DMS 273 treated with DMSO at 0.1 percent for 48 hours (cell line): Measurements from ENCODE around the gene TNFAIP8L3.
"Not testable (repeated sequence)": the region's sequence is repeated elsewhere in the genome, so short reads cannot be mapped to it uniquely, and the experiment has no call there.

Experiments
- DNase-seq: peaks from one replicate; lab custom pipeline; 2025; lab: John Stamatoyannopoulos, UW

Gene TNFAIP8L3

DNA sequence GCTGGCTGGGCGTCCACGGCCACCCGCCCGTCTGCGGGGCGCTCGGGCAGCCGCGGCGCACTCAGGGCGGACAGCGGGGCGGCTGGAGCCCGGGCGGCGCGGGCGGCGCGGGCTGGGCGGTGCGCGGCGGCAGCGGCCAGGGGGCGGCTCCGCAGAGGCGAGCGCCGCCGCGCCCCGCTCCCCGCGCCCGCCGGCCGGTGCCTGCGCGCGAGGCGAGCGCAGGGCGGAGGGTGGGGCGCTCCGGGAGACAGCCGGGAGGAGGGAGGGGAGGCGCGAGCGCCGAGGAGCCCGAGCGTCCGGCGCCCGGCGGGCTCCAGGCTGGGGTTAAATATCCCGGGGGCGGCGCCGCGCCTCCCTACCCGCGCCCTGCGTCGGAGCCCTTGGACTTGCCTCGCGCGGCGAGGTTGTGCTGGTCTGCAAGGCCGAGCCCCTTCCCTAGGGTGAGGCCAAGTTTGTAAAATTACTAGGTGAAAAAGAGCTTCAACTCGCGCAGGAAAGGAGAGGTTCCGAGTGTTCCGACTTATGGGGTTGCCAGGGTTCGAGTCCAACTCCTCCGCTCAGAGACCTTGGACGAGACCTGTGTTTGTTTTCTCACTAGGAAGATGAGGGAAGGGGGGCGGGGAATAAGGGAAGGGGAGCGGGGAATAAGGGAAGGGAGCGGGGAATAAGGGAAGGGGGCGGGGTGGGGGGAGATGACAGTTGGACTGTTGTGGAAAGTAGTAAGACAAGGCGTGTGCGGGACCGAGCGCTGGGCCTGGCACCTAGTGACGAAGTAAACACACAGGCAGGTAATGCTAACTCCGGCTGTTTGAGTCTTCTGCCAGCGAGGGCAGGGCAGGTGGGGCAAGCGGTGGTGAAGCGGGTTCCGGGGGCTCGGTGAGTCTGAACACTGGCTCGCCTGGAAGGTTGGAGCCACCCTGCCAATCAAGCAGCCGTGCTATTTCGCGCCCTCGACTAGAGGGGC, at the start of gene TNFAIP8L3:
Gene TNFAIP8L3 (minus strand): TSS at position 301 of the 964 bp plus-strand sequence. CDS start 311 bp downstream, outside the sequence.
- no peak for DNase-seq

DNA sequence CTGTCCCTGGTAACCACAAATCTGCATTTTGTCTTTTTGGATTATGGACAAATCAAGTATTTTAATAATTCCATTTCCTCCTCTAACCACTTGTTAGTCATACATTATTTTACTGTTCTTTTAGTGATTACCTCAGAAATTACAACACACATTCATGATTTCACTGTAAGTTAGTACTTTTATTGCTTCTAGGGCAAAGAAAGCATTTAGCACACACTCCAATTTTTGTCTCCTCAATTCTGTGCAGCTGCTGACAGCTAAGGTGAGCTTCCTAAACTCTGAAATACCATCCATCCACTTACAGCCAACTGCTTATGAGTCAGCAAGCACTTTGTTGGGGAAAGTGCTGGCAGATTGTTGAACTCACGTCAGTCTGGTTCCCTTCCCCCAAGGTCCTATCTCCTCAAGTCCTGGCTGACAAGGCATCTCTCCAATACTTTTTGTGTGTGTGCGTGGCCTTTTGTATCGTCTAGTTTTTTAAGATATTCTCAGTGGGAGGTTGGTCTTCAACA, 49.4 kb upstream of the TNFAIP8L3 start:
- no peak for DNase-seq

DNA sequence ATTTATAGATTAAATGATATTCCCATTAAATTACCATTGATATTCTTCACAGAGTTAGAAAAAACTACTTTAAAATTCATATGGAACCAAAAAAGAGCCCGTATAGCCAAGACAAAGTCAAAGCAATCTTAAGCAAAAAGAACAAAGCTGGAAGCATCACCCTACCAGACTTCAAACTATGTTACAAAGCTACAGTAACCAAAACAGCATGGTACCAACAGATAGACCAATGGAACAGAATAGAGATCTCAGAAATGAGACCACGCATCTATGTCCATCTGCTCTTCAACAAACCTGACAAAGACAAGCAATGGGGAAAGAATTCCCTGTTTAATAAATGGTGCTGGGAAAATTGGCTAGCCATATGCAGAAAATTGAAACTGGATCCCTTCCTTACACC, 45.6 kb upstream of the TNFAIP8L3 start:
- not testable (repeated sequence) for DNase-seq

DNA sequence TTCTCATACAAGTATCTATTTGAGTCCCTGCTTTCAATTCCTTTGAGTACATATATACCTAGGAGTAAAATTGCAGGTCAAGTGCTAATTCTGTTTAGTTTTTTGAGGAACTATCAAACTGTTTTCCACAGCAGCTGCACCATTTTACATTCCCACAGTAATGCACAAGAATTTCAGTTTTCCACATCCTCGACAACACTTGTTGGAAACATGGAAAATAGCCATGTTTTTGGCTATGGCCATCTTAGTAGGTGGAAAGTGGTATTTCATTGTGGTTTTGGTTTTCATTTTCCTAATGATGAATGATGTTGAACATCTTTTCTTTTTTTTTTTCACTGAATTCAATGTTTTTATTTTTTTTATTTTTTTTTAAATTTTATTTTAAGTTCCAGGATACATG, 44.4 kb upstream of the TNFAIP8L3 start:
- DNase-seq: no peak

DNA sequence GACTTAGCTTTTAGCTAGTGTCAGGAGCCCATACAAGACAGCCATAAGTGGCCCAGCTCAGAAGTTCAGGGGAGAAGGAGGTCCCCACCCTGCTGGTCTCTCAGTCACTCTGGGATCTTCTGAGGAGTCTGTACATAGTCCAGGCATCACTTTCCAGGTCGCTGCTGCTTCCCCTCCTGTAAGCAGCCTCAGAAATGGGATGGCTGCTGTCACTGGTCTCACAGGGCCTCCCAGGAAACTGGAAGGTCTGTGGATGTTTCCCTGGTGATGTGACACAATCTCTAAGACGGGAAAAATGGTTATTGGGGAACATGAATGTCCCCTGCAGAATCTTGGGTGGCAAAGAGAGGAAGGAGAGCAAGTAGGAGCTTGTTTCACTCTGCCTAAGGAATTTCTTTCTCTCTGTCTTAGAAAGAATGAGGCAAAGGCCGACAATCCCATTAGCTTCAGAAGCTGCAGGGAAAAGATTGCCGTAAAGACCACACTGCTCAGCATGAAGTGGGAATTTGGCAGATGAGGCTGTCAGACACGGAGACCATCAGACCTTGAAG, 43.2 kb upstream of the TNFAIP8L3 start:
- no peak for DNase-seq

DNA sequence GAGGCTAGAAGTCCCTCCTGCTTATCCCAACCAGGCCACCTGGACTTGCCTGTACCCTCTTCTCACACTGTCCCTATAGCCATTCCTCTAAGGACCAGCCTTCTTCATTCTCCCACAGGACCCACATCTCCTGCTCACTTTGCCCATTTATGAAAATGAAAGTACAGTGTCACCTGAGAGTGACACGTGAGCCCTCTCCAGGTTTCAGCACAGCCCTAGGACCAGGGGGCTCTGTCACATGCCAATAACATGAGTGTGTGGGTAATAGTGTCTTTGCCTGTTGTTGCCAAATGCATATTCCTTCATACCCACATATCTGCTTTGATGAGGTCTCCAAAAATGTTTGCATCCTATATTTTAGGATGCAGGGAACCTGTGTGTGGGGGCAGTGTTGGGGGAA, 42.3 kb upstream of the TNFAIP8L3 start:
- no peak for DNase-seq

DNA sequence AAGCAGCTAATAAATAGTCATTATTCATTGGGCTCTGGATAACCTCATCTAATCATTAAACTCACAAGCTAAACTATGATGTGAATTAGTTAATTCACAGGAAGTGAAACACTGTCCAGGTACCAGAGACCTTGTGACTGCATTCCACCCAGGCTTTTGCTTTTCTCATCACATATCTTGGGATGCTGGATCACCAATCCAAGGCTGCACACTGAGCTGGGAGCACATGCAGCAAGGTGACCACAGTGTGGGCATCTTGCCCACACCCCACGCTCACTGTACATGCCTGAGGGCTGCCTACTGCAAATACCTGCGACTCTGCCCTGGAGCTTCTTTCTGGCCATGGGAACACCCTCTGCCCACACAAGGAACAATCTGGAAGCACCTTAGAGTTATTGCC, 40.6 kb upstream of the TNFAIP8L3 start:
- DNase-seq: no peak

DNA sequence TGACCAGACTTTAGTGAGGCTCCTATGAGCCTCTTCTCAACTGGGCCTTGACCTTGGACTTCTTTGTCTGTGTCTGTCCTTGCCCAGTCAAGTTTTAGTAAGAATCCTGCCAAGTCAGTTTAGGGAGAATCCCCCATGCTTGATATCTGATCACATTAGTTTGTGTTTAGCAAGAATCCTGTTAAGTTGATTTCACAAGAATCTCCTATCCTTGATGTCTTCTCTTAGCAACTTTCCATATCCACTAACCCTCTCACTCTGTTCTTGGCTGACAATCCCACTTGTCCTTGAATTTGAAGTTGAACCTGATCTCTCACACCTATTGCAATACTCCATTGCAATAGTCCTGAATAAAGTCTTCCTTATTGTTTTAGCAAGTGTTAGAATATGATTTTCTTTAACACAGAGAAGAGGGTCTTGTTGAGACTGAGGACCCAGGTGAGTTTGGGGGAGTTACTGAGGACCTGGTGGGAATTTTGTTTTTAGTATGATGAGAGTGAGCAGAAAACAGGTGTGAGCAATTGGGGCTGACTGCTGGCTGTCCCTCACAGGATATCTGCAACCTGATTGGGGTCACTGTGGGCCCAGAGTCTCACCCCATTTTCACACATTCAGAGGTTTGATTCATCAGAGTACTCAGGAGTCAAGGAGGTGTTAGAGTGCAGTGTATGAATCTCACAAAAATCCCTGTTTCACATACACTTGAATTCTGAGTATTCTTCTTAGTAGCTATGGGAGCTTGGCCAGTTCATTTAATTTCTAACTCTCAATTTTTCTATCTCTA, 39.9 kb upstream of the TNFAIP8L3 start:
- DNase-seq: no peak

DNA sequence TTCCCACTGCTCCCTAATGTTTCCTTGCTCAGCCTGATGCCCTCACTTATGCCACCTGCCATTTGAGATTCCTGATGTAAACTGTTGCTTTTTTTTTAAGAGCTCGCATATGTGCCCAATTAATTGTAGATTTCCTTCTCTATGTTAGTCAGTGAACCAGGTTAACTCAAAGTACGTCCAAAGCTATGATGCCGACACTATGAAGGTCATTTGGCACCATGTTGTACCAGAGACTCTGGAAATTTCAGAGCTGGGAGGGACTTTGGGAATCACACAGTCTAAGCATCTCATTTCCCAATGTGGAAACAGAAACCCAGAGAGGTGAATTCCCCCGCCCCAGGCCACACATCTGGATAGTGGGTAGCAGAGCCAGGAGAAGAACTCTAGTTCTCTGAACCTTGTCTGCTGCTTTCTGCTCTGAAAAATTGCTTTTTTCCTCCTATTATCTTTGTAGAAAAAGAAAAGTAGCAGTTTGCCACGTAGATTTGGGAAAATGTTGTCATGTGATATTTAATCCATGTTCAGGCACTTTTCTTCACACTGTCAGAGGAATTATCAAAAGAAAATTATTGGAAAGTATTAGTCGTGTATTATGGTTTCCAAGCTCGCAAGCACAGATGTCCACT, 38.5 kb upstream of the TNFAIP8L3 start:
- DNase-seq: no peak

DNA sequence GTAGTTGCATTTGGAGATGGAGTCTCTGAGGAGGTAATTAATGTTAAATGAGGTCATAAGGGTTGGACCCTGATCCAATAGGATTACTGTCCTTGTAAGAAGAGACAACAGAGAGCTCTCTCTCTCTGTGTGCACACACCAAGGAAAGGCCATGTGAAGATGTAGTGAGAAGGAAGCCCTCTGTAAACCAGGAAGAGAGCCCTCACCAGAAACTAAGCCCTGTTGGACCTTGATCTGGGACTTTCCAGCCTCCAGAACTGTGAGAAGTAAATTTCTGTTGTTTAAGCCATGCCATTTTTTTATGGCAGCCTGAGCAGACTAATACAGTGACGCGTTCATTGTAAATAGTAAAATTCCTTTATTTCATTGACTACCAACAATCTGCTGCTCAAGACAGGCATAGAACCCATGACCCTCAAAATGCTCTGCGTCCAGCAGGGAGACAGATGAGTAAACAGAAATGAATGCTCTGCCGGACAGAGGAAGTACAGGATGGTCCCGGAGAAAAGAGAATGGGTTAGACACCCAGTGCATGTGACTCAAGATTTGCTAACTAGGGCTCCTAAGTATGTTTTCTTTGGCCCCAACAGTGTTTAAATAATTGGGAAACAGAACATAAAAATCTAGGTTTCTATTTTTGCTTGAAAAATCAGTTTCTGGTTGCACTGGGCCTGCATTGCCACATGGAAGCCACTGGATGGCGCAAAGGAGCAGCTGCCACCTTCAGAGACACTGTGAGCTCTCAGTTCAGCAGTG, 37.9 kb upstream of the TNFAIP8L3 start:
- DNase-seq: no peak

DNA sequence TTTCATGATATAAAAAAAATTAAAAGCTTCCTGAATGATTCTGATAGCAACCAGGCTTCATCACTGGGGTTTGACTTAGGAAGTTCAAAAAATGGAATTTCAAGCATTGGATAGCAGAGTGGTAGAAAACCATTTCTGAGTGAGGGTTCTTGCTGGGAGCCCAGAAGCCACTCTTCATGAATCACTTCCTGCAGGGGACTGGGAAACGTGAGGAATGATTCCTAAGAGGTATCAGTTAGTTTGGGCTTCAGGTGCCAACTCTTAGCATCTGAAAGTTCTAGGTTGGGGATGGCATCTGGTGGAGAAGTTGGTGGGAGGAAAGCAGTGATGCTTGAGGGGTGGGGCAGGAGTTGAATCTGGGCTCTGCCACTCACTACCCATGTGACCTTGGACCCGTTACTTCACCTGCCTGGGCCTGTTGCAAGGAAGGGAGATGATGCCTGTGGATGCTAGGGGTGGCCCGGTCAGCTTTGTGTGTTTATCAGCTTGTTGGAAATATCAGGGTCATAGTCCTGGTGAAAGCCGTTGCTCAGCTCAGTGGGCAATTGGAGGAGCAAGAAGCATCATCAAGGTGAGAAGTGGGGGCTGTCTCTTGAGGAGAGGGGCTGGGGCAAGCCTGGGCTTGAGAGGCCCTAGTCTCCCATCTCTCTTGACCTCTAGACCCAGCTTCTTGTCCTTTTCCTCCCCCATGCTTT, 37.0 kb upstream of the TNFAIP8L3 start:
- DNase-seq: no peak

DNA sequence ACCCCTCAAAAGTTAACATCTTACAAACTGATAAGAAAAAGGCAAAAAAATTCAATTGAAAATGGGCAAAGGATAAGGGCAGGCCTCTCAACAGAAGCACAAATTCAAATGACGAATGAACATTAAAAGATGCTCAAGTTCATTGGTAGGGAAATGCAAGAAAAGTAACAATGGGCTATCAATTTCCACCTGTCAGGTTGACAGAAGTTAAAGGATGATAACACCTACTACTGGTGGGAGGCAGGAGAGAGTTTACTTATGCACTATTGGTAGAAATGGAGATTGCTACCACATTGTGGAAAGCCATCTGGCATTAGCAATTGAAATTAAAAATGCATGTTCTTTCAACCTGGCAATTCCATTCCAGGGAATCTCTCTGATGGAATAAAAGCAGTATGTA, 35.6 kb upstream of the TNFAIP8L3 start:
- DNase-seq: no peak

DNA sequence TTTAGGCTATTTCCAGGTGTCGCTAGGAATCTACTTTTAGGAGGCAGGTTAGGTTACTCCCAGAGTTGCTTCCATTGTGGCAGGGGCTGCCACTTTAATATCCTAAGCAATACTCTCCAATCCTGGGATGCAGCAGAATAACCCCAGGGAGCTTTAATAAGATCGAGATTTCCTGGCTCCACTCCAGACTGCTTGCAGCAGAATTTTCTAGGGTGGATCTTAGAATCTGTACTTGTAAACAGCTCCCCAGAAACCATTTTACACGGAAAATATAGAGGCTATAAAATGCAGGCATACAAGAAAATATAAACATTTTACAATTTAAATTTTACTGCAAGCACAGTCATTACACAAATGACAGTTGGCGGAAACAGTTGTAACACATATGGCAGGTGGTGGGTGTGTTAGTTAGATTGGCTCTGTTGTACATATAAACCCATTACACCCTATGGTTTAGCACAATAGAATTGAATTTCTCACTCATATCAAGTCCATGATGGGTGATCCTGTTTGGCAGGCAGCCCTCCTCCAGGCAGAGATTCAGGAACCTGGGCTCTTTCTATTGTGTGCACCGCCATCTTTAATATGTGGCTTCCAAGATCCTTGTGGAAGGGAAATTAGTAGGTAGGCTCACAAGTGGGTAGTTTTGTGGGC, 35.0 kb upstream of the TNFAIP8L3 start:
- DNase-seq: no peak

DNA sequence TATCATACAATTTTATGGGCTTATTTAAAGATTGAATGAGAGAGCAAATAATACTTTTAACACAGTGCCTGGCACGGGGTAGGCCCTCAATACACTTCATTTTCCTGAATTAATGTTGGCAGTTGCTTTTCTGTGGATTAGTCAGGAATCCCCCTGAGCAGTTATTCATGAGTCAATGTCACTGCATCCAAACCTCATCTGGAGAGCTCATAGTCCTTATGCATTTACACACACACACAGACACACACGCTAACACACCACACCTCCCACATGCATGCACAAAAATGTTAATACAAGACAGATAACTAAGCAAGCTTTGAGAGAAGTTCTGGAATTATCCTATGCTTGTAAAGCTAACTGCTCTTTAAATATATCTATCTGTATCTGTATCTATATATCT, 34.0 kb upstream of the TNFAIP8L3 start:
- no peak for DNase-seq

DNA sequence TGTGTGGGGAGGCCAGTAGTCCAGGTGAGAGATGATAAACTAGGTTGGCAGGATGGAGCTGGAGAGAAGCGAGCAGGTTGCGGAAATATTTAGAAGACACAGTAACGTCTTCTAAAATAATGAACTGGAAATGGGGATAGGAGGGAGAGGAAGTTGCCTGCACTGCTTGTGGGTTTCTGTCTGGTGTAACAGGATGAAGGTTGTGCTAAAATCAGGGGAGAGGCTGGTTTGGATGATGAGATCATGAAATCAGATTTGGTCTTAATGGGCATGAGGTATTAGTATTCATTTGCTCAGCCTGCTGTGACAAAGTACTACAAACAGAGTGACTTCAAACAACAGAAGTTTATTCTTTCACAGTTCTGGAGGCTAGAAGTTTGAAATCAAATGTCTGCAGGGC, 32.1 kb upstream of the TNFAIP8L3 start:
- no peak for DNase-seq

DNA sequence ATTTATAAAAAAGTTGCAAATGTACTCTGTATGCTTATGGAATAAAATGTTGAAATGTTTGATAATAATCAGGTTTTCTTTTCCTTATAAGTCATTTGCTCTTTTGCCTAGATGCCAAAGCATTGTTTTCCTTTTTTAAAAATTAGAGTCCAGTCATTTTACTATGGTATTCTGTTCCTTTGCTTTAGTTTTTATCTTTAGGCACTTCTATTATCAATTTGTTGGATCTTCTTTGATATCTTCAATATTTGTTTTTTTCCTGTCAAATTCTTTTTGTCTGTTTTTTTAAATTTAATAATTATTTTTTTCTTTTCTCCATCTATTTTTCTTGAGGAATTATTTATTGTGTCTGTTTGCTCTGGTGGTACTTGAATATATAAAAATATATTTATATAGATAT, 28.3 kb upstream of the TNFAIP8L3 start:
- DNase-seq: not testable (repeated sequence)

DNA sequence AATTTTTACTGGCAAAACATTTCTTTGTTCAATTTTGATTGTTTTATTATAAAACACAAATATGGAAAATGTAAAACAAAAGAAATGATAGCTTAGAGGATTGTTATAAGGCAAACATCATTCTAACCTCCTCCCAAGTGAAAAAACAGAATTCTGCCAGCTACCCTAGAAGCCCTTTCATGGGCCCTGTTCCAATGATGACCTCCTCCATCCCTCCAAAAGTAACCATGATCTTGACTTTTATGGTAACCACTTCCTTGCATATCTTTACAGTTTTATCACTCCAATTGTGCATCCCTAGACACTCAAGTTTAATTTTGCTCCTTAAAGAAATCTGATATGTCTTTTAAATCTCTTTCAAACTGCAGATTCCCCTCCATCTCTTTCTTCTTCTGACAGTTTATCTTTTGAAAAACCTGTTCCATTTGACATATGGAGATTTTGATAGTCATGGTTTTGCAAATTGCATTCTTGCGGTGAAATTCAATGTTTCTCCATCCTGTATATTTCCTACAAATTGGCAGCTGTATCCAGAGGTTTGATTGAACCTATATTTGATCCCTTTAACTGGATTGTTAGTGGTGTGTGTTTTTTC, 27.0 kb upstream of the TNFAIP8L3 start:
- no peak for DNase-seq

DNA sequence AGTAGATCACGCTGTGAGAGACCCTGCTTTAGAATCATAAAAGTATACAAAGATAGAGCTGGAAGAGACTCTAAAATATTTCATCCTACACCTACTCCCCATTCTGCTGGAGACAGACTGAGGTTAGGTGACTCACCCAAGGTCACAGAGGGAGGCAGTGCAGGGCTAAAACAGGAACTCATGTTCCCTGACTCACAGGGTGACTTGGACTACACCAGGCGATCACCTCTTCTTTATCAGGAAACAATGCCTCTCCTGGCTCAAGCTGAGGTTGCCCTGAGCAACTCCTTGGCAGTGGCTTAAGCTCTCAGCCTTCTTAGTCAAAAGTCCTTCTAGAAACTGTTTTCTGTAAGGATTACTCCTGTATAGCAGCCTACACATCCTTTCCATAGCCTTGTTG, 26.4 kb upstream of the TNFAIP8L3 start:
- DNase-seq: no peak

DNA sequence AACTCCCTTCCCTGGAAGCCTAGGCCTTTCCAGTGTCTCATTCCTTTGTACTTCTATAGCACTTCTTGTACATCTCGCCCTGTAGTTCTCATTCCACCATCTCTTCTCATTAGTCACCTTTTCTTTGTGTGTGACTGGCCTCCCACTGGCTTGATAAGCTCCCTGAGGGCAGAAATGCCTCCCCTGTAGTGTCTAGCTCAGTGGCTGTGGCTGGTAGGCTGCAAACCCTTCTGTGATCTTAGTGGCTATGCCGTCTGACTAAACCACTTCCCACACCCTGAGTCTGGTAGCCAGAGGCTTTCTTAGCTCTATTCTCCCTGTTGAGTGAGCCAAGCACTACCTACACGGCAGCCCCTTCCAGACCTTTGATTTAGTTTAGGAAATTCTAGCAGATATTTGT, 24.4 kb upstream of the TNFAIP8L3 start:
- DNase-seq: no peak

DNA sequence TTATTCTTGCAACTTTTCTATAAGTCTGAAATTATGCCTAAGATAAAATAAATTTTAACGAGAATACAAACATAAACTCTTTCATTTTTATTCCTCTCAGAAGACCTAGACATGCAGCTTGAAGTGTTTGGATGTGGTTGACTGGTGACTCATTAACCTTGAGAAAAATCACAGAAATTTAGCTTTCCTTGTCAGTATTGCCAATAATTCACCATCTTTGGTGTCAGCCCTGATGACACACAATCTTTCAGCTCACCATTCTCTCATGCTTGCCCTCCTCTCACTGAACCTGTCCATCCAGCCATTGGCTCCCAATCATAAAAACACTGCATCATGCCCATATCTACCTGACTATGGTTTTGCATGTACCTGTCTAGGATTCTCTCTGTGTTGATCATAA, 22.6 kb upstream of the TNFAIP8L3 start:
- DNase-seq: no peak
